Umbilical cord (tissue), 2 donors: Measurements from ENCODE around the gene PCGF3. TPM values are rescaled to one million over a fixed set of nuclear protein-coding genes. Genes with fewer than 3 reads are reported as not detected.
"Not testable (repeated sequence)": the region's sequence is repeated elsewhere in the genome, so short reads cannot be mapped to it uniquely, and the experiment has no call there.

Source experiments
- DNase-seq: peaks from one replicate; pipeline ENCODE4 v3.0.0-alpha.2; 2015; ENCODE audit warnings: low spot score
- total RNA-seq: library from RNA; depleted of rRNA; stranded (reverse); fragments of >200 nt; gene quantifications from one replicate; pipeline ENCODE4 v1.2.3, GENCODE V29; 2014; ENCODE audit warnings: low replicate concordance; ENCODE audit not compliant: insufficient read depth

Gene PCGF3
- total RNA-seq, 1 donor from 2014 or later, result 48.4 TPM

GRCh38 chr4:722851-723360 is 17.3 kb downstream of the PCGF3 start:
- no peak for DNase-seq

DNA sequence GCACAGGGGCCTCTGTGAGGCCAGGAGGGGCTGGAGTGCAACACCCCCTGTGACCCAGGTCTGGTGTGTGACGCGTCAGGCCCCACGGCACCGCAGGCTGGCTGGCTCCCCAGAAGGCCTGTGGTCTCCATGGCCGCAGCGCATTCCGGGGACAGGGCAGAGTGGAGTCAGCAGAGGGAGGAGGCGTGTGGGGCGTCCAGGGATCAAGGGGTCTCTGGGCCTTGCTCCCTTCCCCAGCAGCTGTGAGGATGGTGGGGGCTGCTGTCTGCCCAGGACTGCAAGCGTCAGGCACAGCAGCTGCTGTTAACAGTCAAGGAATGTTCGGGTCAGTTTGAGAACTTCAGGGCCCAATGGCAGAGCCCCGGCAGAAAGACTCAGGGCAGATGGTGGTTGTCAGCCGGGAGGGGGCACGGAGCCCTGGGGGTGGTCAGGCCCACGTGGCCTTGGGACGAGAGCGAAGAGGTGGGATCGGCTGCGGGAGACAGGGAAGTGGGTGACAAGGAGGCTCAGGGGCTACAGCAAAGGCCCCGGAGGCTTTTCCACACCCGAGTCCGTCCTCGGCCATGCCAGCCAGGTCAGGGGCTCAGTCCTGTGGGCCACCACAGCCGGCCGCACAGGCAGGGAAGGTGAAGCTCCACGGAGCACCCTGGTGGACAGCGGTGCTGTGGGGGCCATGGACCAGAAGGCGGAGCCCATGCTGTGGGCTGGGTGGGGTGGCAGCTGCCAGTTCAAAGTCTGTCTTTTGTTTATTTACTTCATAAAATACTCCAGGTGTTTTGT is 18.3 kb downstream of the PCGF3 start:
- peak; percentile 34 for DNase-seq

GRCh38 chr4:725391-726234 is 20.0 kb downstream of the PCGF3 start:
- no peak for DNase-seq

- DNase-seq, result no peak
These were observed 20.7 kb downstream of the PCGF3 start for GRCh38 chr4:726235-726787.

GRCh38 chr4:726838-727237 is 21.2 kb downstream of the PCGF3 start:
- DNase-seq, result no peak

DNA sequence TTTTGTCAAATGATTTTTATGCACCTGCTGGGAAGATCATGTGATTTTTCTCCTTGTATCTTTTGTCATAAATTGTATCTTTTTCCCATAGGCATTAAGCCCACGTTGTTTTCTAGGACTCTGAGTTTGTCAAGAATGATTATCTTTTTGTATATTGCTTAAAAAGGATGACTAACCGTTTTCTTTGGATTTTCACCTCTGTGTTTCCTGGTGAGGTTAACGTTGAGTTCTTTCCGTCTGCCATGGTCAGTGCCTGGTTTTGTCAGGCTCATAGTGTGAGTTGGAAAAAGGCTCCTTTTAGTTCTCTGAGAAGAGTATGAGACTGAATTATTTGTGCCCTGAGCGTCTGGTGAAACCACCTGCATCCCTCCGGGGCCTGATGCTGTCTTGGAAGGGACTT is 21.9 kb downstream of the PCGF3 start:
- DNase-seq, result no peak

GRCh38 chr4:729336-730315 is 24.0 kb downstream of the PCGF3 start:
- no peak for DNase-seq

GRCh38 chr4:730511-730910 is 24.9 kb downstream of the PCGF3 start:
- DNase-seq, result no peak

DNA sequence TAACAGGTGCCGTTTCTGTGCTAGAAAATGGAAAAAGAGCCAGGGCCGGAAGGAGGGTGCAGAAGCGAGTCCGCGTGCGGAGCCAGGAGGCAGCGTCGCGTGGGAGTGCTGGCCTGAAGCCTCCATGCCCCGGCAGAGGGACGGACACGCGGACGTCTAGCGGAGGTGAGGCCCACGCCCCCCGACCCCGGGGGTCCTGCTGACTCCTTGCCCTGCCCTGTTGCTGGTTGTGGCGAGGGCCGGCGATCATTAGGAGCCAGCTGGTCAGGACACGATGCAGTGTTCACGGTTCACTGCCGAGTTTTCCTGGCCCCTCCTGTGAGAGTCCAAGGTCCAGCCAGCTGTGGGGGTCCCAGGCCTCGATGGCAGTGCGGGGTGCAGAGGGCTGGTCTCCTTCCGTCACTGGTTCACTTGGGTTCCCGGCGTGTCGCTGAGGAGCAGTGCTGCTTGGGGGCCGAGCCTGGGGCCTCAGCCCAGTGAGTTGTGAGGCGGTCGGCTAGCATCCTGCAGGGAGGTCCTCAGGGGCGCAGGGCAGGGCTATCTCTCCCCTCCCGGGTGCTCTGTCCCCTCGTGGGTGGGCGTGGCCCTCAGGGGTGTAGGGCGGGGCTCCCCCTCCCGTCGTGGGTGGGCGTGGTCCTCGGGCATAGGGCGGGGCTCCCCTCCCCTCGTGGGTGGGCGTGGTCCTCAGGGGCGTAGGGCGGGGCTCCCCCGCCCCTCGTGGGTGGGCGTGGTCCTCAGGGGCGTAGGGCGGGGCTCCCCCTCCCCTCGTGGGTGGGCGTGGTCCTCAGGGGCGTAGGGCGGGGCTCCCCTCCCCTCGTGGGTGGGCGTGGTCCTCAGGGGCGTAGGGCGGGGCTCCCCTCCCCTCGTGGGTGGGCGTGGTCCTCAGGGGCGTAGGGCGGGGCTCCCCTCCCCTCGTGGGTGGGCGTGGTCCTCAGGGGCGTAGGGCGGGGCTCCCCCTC is 25.6 kb downstream of the PCGF3 start:
- DNase-seq, result not testable (repeated sequence)

- not testable (repeated sequence) for DNase-seq
These were observed 26.3 kb downstream of the PCGF3 start for GRCh38 chr4:731954-732353.

DNA sequence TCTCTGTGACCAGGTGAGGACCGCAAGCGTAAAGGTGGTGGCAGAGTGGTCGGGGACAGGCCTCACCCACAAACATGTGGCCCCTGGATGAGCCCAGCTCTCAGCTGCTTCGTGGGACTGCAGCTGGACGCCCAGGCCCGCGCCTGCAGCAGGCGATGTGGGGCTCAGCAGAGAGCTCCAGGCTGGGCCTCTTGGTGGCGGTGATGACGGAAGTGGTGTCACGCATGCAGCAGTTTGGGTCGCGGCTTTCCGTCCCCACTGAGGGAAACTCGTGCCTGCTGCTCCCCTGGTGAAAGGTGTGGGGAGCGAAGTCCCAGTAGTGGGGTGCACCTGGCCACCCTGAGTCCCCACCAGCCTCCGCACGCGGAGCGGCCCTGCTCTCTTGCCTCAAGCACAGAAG is 26.9 kb downstream of the PCGF3 start:
- no peak for DNase-seq

- no peak for DNase-seq
These were observed 27.4 kb downstream of the PCGF3 start for GRCh38 chr4:732911-733630.

DNA sequence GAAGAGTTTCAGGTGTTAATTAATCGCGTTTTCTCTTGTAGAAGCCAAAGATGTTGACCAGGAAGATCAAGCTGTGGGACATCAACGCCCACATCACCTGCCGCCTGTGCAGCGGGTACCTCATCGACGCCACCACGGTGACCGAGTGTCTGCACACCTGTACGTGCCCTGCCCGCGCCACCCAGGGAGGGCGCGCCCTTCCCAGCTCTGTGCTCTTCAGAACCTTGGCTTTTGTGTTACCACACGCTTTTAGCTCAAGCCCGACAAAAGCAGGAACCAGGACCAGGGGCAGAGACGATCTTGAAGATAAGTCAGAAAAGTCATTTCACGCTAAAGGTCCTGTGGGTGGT is 28.0 kb downstream of the PCGF3 start:
- no peak for DNase-seq

DNA sequence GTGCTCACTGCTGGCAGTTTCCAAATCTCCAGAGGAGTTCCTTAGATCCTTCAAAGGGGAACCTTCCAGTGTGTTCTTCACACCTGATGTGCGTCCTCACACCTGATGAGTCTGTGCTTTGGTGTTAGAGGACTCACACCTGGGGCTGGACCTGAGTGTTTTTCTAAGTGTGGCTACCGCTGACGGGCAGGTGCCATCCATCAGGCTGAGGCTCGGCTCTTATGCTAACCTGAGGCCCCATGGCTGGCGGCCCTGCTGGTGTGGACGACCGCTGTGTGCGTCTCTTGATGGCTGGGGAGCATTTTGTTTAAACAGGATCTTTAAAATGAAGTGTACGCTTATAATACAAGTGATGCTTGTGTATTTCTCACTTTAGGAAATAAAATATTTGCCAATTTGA is 28.4 kb downstream of the PCGF3 start:
- no peak for DNase-seq

DNA sequence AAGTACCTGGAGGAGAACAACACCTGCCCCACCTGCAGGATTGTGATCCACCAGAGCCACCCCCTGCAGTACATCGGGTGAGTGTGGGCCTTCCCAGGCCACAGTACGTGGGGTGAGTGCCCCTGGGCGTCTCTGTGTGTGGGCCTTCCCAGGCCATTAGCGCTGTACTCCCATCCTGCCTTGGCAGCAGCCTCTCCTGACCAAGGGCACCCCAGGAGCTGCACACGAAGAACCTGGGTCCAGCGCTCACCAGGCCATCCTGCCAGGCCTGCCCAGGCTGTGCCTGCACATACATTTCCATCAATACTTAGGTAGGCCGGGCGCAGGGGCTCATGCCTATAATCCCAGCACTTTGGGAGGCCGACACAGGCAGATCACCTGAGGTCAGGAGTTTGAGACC is 29.3 kb downstream of the PCGF3 start:
- DNase-seq, result no peak

DNA sequence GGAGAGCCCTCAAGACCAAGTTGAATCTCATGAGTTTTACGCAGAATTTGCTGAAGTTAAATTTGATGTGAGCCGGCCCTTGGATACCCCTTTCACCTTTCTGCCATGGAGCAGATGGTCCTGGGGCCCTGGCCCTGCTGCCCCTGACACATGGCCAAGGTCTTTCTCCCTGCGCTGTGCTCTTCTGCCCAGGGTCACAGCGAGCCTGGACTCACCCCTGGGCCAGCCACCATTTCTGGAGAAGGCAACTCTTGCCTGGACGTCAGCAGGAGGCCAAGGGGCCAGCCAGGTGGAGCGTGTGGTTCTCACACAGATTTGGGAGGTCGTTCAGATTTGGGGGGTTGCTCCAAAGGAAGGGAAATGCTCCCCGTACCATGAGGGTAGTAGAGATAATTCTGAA is 30.0 kb downstream of the PCGF3 start:
- DNase-seq, result no peak

DNA sequence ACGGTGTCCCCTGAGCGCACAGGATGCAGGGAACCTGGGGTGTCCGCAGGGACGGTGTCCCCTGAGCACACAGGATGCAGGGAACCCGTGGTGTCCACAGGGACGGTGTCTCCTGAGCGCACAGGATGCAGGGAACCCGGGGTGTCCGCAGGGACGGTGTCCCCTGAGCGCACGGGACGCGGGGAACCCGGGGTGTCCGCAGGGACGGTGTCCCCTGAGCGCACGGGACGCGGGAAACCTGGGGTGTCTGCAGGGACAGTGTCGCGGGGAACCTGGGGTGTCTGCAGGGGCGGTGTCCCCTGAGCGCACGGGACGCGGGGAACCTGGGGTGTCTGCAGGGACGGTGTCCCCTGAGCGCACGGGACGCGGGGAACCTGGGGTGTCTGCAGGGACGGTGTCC is 30.9 kb downstream of the PCGF3 start:
- not testable (repeated sequence) for DNase-seq

DNA sequence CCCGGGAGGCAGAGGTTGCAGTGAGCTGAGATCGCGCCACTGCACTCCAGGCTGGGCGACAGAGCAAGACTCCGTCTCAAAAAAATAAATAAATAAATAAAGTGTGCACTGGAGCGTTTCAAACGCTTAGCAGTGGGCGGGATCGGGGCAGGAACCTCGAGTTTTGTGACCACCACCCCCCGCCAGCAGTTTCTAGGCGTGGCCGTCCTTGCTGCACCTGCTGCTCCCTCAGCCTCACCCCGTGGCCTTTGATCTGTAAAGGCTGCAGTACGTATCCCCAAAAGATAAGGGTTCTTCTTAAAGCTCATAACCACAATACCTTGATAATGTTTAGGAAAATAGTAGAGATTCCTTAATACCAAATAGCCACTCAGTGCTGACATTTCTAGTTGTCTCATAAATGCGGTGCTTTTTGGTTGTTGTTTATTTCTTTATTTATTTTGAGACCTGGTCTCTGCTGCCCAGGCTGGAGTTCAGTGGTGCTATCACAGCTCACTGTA is 33.2 kb downstream of the PCGF3 start:
- DNase-seq, result no peak

DNA sequence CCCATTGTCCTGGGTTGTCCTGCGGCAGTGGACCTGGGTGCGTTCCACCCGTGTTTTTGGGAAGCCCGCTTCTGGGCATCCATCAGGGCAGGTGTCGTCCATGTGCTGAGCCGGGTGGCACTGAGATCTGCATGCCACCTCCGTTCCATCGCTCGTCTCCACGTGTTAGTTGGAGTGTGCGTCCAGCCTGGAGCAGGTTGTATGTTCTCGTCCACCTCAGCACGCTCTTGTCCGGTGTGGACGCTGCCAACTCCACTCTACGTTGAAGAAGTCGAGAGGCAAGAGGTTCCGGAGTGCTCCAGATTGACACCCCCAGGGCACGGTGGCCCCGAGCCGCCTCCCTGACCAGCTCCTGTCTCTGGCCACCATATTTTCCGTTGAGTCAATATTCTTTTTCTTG is 33.9 kb downstream of the PCGF3 start:
- no peak for DNase-seq
